Ecto neural progenitor cell (in vitro differentiated cells): ENCODE data around the gene ATXN7L1.

Source experiments
- DNase-seq: peaks from one replicate; pipeline ENCODE4 v3.0.0-alpha.2; 2018; ENCODE audit warnings: low spot score

Gene ATXN7L1

DNA sequence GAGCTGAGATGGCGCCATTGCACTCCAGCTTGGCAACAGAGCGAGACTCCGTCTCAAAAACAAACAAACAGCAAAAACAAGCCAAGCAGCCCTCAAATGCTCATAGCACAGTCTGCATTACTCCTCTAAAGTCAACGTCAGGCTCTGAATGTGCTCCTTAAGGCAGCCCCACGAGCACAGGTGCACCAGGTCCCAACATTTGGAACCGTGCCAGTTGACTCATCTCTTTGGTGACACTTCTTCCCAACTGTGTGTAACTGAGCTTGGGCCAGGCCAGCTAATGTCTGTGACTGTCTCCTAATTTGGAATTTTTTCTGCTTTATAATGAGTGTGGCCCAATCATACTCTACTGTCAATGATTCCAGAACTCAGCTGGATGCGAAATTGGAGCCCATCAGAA, 228.8 kb downstream of the ATXN7L1 start:
- no peak for DNase-seq

DNA sequence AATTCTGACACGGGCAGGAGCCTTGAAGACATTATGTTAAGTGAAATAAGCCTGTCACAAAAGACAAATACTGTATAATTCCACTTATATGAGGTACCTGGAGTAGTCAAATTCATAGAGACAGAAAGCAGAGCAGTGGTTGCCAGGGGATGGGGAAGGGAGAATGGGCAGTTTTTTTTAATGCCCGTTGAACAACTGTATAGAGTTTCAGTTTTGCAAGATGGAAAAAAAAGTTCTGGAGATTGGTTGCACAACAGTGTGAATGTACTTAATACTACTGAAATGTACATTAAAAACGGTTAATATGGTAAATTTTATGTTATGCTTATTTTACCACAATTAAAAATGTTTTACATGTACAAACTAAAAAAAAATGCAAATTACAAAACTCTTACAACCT, 231.5 kb downstream of the ATXN7L1 start:
- DNase-seq = no peak

DNA sequence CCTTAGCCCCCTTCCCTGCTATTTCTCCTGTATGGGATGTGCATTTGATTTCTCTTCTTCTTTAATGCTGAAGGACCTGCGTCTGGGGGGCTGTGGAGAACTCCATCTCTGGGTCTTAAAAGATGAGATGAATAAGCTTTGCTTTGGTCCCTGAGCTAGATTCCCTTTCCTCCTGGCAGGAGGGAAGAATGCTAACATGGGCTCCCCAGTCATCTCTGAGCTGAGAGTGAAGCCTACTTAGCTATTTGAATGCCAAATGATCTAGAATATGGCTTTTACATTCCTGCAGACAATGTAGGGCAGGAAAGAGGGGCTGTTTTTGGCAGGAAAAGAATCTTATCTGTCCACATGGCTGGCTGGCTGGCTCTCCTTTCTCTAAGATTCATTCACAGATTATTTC, 232.5 kb downstream of the ATXN7L1 start:
- DNase-seq = no peak

DNA sequence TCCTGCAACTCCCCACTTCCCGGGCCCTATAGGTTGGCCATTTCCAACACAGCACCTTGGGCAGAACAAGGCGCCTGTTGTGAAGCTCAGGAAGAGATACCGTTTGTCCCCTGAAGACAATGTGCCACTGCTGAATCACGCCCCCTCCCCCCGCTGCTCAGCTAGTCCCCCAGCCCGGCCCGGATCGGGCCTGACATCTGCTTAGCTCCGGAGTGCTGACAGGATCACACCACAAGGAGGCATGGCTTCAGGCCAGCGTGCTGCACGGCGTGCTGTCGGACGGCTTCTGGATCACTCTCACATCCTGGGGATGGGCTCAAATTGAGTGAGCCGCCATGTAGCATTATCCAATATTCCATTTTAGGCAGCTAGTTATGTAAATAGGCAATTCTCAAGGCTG, 233.0 kb downstream of the ATXN7L1 start:
- DNase-seq = peak; percentile 80

DNA sequence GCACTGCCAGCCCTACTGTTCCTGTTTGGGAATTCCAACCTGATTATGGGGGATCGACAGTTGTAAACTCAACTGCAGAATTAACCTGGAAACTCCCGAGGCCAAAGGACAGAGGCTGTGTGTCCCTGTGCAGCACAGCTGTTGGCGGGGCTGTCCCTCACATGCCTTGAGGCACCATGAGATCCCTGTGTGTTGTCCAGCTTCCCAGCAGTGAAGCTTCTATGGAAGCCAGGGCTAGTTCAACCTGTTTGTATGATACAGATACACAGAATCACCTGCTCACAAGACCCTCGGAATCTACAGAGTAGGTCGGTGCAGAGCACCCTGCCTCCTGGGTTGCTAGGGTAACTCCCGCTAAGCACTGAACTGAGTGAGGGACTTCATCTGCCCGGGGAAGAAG, 234.1 kb downstream of the ATXN7L1 start:
- DNase-seq = no peak

DNA sequence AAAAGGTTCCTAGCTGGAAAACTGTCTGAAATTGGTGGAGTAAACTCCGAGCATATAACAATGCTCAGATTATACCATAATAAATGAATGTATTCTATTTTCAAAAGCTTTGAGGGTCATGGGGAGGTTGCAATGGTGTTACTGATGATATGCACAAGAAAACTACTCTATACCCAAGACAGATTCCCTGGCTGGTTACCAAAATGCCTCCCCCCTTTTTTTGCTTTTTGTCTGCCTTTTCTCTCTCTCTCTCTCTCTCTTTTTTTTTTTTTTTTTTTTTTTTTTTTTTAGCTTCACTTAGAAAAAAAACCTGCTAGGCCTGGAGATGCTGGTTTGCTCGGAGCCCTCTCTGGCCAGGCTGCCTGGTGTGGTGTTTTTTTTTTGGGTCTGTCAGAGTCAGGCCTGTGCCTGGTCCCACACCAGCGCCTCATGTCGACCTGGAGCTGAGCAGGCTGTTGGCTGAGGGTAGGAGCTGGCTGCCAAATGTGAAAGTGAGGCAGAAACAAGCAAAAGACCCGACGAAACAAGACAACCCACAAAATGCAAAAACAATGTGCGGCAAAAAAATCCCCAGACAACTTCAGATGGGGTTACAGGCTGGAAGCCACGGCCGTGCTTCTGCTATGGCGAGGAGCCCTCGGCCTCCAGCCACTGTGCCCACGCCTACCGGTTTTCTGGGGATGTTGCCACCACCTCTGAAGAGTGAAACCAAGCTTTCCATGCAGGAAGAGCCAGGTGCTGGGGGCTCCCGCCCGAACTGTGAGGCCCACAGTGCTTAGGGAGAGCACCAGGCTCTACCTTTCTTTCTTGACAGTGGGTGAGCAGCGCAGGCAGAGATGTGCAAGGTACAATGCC, 235.2 kb downstream of the ATXN7L1 start:
- DNase-seq = no peak

DNA sequence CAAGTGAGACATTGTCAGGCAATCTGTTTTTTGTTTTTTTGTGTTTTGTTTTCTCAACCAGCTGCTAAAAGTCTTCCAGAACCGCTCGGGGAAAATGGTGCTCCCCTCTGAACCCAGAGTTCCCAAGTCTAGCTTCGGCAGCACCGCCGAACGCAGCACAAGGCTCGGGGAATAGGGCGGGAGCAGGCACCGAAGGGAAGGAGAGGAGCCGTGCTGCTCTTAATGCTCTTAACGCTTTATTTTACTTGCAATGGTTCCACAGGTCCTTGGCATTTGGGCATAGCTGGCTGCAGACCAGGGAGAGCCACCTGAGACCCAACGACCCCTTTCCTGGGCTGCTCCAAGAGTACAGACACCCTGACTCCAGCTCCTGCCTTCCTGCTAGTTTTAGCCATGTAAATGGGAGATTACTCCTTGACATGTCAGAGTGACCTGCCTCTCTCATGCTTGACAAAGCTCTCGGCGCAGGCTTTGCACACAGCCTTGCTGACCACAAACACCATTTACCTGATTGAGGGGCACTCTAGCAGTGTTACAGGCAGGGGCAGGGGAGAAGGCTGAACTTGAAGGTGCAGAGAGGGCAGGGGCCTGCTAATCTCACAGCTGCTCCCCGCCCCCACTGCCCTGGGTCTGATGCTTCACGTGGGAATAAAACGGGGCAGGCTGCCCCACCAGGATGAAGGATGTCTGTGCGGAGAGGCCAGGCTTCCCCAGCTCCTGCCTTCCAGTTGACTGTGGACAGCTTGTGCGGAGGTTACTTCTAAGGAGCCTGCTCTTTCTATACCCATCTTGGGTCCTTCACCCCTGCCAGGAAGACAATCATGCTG, 236.5 kb downstream of the ATXN7L1 start:
- DNase-seq = no peak

DNA sequence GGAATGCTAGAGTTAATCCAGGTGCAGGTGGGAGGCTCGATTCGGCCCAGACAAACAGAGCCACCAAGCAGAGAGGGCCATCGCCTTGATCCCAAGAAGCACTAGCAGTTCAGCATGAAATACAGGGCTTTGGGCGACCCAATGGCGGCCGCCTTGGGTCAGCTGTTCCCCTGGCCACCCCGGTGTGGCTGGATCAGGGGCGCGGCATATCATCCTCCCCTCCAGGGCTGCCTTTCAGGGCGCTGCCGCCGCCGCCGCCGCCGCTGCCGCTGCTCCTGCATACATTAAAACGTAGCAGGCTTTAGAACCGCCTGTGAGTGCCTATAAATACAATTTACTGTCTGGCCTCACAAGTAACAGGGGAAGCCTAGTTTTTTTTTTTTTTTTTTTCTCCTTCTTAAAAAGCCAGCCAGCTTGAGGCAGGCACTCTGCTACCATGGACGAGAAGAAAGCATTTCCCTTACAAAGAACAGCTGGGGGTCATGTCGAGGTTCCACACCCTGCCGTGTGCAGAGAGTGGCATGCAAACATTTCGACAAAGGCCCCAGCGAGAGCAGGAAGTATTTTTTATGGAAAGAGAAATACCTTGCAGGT, 237.4 kb downstream of the ATXN7L1 start:
- DNase-seq = peak; percentile 74

DNA sequence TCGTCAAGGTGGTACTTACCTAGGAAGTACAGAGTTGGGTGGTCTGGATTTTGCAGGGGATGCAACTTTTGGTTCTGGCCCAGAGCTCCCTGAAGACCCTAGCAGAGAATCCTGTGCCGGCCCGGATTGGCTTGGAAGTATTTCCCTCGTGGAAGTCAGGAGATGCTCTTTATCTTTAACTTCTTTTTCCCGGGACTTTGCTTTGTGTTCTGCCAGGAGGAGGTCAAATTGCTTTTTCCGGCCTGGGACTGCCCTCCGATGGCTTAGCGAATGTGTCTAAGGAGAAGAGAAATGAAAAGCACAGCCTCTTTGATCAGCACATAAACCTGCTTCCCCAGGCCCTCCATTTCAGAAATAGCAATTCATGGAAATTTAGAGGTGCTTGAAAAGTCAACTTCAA, 238.1 kb downstream of the ATXN7L1 start:
- no peak for DNase-seq

DNA sequence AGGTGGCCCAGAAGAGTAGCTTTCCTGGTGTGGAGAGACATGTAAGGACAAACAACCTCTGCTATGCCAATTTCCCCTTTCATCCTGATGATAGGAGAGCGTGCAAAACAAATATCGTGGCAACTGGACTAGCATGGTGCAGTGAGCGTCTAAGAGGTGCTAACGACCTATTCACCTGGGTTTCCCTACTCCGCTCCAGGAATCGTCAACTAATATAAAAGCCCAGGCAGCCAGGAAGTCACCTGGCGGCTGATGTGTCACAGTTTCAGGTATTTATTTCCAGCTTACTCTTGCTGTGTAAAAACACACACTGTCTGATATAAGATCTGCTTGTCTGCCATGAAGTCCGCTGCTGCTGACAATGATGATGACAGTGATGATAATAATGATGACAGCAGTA, 238.6 kb downstream of the ATXN7L1 start:
- DNase-seq = no peak

DNA sequence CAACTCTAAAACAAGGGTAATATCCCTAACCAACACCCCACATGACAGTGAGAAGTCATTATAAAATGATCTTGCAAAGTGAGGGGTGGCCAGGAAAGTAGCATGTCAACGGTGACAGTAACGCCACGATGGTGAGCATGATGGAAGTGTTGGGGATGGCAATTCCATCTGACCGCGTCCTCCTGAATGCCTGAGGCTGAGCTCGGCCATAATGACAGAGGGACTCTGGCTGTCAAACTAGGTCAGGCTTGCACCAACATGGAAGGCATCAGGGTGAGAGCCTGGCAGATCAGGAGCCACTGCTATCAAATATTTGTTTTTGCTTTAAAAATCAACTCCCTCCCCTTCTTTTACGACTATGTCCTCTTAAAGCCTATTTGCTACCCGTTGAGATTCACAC, 239.4 kb downstream of the ATXN7L1 start:
- no peak for DNase-seq

DNA sequence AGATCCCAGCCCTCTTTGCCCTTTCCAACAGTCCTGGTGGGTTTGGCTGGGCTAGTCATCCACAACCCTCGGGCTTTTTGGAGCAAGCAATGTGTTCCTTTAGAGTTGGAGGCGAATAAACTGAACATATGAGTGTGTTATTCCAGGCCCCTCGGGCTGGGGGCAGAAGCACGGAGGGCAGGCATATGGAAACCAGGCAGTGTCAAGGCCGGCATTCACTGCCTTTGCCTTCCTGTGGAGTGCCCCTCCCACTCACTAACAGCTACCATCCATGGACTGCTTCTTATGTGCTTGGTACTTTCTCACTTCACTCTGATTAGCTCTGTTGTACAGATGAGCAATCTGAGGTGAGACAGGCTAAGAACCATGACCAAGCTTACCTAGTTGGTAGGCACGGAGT, 241.2 kb downstream of the ATXN7L1 start:
- no peak for DNase-seq

DNA sequence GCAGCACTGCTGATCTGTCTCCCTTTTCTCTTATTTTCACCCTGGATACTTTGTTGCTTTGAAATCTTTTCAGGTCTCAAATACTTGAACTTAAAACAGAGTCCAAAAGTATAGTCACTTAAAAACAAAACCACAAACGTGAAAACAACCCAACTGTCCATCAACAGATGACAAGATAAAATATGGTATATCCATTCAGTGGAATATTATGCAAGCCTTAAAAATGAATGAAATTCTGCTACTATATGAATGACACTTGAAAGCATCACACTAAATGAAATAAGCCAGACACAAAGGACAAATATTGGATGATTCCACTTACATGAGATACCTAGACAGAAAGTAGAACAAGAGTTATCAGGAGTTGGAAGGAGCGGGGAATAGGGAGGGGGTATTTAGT, 250.4 kb downstream of the ATXN7L1 start:
- no peak for DNase-seq

DNA sequence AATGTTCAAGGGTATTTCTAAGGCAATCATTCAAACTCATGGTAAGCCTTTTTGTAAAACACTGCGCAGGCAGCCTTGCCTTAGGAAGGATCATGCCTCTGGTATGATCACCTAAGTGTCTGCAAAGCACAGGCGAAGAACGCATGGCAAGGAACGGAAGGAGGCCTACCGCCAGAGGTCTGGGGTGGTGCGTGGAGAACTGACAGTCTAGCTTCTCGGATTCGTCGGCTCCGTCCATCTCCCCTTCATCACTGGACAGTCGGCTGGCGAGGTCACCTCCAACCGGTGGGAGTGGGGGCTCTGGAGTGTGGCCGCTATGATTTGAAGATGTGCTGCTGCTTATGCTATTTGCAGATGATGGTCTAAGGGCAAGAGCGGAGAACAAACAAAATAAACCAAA, 252.5 kb downstream of the ATXN7L1 start:
- DNase-seq = no peak

DNA sequence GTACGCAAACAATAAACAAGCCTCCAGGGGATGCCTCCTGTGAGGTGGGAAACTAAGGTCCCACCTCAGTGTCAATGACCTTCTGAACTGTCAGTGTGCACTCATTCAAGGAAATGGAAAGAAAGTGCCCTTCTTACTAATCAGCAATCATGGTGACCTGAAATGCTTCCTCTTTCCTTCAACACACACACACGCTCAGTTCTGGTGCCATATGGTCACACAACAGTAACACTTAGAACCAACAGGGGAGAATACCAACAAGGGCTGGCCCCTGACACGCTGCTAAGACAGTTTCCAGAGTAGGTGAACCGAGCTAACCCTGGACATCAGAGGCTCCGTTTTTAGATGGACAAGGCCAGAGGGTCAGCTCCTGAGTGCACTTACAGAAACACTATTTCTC, 253.0 kb downstream of the ATXN7L1 start:
- no peak for DNase-seq

DNA sequence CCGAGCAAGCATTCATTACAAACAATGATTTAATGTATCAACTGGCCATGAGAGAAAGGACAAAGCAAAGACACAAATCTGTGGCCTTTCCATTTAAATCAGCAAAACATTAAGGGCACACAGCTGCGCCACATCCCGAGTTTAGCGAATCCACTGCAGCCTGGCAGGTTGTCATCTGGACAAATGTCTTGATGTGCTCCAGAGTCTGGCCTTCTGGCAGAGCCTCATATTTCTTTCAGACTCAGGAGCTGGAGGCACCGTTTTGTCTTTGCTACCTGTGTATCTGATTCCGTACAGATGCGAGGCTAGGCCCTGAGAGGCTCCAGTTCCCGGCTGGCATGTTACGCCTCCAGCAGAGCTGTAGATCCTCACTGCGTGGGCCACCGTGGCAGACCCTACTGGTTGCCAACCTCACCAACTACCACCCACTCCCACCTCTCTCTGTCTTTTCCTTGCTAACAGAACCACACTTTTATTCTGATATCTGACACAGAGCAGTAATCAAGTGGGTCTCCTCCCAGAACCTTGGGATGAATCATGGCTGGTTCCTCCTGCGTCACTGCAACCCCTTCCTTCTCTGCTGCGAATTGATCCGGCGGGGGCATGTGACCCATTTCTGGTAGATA, 254.2 kb downstream of the ATXN7L1 start:
- DNase-seq = no peak

DNA sequence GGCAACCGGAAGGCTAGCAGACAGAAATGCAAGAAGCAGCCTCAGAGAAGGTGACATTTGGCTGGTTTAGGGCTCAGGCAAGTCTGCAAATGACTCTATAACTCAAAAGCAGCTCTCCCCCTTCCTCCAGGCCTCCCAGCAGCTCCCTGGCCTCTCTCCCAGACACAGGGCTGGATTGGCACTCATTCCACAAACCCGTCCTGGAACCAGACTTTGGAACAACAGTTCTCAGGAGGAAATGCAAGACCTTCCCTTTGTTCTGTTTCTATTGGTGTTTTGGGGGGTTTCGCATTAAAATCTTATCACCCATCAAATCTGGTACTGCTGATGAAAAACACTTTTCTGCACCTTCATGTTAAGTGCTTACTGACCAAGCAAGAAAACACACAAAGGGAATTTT, 254.8 kb downstream of the ATXN7L1 start:
- no peak for DNase-seq

DNA sequence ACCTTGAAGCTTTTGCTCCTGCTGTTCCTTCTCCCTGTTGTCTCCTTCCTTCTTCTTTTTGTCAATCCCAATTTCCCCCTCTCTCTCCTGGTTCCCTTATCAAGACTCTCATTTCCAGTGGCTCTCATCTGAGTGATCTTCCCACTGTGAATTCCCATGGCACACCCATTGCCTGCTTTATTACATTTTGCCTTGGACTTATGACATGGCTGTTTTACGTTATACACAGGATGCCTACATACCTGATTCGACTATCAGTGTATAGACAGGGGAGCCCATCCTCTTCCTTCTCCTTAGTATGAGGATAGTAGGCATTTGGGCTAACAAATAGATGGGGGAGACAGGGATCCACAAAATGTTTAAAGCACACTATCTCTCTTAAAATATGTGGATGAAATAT, 255.2 kb downstream of the ATXN7L1 start:
- DNase-seq = no peak

DNA sequence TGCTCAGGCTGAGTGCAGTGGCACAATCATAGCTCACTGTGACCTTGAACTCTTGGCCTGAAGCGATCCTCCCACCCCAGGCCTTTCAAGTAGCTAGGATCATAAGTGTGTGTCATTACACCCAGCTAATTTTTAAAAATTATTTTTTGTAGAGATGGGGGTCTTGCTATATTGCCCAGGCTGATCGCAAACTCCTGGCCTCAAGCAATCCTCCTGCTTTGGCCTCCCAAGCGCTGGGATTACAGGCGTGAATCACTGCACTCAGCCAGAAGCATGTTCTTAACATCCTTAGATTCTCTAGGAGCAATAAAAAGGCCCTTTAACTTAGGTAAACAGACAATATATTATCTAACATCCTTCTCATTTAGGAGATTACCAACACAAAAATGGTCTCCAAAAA, 256.8 kb downstream of the ATXN7L1 start:
- DNase-seq = no peak

DNA sequence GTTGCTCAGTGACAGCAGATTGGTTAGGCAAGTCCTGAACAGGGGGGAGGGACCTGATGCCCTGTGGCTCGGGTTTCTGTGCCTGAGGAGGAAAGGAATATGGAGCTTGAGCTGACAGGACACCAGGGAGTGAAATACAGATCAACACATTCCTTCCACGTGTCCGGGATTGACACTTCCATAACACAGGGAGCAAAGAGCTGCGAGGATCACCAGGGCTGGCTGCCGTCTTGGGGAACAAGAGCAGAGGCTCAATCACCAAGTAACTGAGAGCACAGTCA, 258.4 kb downstream of the ATXN7L1 start:
- no peak for DNase-seq

DNA sequence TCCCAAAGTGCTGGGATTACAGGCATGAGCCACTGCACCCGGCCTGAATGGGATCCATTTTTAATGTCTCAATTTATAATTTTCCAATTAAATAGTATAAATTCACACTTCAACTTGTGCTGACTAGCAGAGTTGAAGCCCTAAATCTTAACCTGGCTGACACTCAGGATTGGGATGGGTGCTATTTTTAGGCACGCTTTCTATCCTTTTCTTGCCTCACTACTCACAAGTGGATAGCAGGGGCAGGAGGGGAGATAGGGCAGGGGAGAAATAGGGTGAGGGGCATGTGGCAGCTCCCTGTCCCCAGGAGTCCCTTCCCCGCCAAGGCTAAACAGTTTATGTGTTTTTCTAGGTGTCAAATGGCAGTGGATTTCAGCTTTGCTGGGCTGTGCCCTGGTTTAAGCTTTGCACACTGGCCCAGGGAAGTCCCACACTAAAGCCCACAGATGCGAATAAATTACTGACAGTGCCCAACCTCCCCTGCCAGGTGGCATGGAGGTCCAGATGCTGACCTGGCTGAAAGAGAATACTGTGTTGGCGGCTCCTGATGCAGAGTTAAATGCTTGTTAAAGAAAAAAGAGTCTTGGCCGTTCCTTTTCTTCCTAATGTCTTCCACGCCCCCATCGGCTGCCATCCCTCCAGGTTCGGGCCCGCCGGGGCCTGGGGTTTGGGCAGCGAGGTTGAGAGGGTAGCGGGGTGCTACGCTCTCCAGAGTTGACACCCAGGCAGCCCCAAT, 259.0 kb downstream of the ATXN7L1 start:
- DNase-seq = no peak

DNA sequence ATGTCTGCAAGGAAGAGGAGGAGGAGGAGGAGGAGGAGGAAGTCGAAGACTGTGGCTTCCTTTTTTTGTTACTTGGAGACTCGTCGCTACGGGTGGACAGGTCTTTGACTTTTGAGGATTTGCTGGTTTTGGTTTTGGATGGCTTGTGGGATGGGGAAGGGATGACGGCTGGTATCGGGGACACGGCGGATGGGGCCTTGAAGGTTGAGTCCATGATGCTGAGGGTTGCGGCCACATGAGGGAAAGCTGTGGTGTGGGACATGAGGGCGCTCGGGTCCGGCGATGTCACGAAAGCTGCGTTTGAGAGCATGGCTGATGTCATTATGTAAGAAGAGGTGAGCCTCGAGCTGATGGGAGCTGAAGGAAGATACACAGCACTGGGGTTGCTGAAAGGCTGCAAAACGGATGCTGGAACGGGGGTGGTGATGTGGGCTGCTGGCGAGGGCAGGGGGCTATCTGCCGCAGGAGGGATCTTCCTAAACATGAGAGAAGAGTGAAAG, 262.0 kb downstream of the ATXN7L1 start:
- no peak for DNase-seq
